GM18526 (cell line): ENCODE measurements around the gene MXD4.

ENCODE experiments used
- POLR2A ChIP-seq: IDR thresholded peaks from 3 replicates; pipeline ENCODE4 v1.6.1; 2011; ENCODE audit not compliant: insufficient read length; ENCODE audit errors: extremely low read depth

Gene MXD4

GRCh38 chr4:2285613-2286381 is 23.9 kb upstream of the MXD4 start:
- TF ChIP-seq POLR2A, result no peak

- TF ChIP-seq POLR2A, result no peak
Observed at GRCh38 chr4:2284934-2285612, 23.2 kb upstream of the MXD4 start.

GRCh38 chr4:2284161-2284933 is 22.4 kb upstream of the MXD4 start:
- TF ChIP-seq POLR2A, result no peak

- no peak for TF ChIP-seq POLR2A
Observed at GRCh38 chr4:2283199-2283711, 21.3 kb upstream of the MXD4 start.

- TF ChIP-seq POLR2A, result no peak
Observed at GRCh38 chr4:2281575-2282343, 19.9 kb upstream of the MXD4 start.

GRCh38 chr4:2280531-2281300 is 18.8 kb upstream of the MXD4 start:
- TF ChIP-seq POLR2A, result no peak

- TF ChIP-seq POLR2A, result no peak
Observed at GRCh38 chr4:2277956-2278355, 16.0 kb upstream of the MXD4 start.

- no peak for TF ChIP-seq POLR2A
Observed at GRCh38 chr4:2276581-2277325, 14.8 kb upstream of the MXD4 start.

GRCh38 chr4:2275546-2276251 is 13.8 kb upstream of the MXD4 start:
- no peak for TF ChIP-seq POLR2A

GRCh38 chr4:2274320-2275043 is 12.6 kb upstream of the MXD4 start:
- TF ChIP-seq POLR2A, result no peak

GRCh38 chr4:2273657-2274319 is 11.9 kb upstream of the MXD4 start:
- no peak for TF ChIP-seq POLR2A

- no peak for TF ChIP-seq POLR2A
Observed at GRCh38 chr4:2273221-2273620, 11.3 kb upstream of the MXD4 start.
